Loucy (cell line): ENCODE results near the gene CCDC110.

Source experiments
- H2AFZ ChIP-seq: fragments of 200-600 bp; sonication (generic); 2 replicates; pipeline ENCODE4 v1.6.0; 2016; ENCODE audit warnings: antibody characterized with exemption, mild to moderate bottlenecking, low read length, moderate library complexity
- H3F3A ChIP-seq: fragments of 200-600 bp; 2 replicates; pipeline ENCODE4 v1.6.0; 2016; ENCODE audit warnings: antibody characterized with exemption, low read depth, mild to moderate bottlenecking
- H3K27me3 ChIP-seq: fragments of 200-600 bp; sonication (generic); 2 replicates; pipeline ENCODE4 v1.6.1; 2014; ENCODE audit warnings: low read length, mild to moderate bottlenecking; ENCODE audit not compliant: insufficient read depth, poor library complexity, severe bottlenecking
- H3K36me3 ChIP-seq: fragments of 200-600 bp; sonication (generic); 2 replicates; pipeline ENCODE4 v1.6.1; 2016; ENCODE audit warnings: low read length; ENCODE audit not compliant: insufficient read depth
- H3K4me1 ChIP-seq: fragments of 200-600 bp; sonication (generic); 2 replicates; pipeline ENCODE4 v1.5.1; 2014; ENCODE audit warnings: low read length, mild to moderate bottlenecking; ENCODE audit not compliant: insufficient read depth, poor library complexity, severe bottlenecking
- H3K4me2 ChIP-seq: fragments of 200-600 bp; sonication (generic); 2 replicates; pipeline ENCODE4 v1.6.0; 2014; ENCODE audit warnings: antibody characterized with exemption, low read length, low read depth, mild to moderate bottlenecking; ENCODE audit not compliant: poor library complexity, severe bottlenecking
- H3K4me3 ChIP-seq: fragments of 200-600 bp; sonication (generic); 2 replicates; pipeline ENCODE4 v1.5.1; 2014; ENCODE audit warnings: low read length, mild to moderate bottlenecking, mixed read lengths; ENCODE audit not compliant: poor library complexity, severe bottlenecking
- H3K79me2 ChIP-seq: fragments of 200-600 bp; sonication (generic); 2 replicates; pipeline ENCODE4 v1.6.1; 2014; ENCODE audit warnings: low read length; ENCODE audit not compliant: insufficient read depth
- H3K9ac ChIP-seq: fragments of 200-600 bp; sonication (generic); 2 replicates; pipeline ENCODE4 v1.6.0; 2014; ENCODE audit warnings: mild to moderate bottlenecking, low read depth, low read length, moderate library complexity; ENCODE audit not compliant: poor library complexity, severe bottlenecking
- H3K9me2 ChIP-seq: fragments of 200-600 bp; sonication (generic); replicated peaks from 2 replicates; pipeline ENCODE4 v1.6.1; 2016; ENCODE audit warnings: low read depth, low read length, mixed read lengths
- H3K9me3 ChIP-seq: fragments of 200-600 bp; sonication (generic); 2 replicates; pipeline ENCODE4 v1.6.1; 2014; ENCODE audit warnings: mild to moderate bottlenecking, antibody characterized with exemption, low read length, low read depth; ENCODE audit not compliant: insufficient read depth
- H4K20me1 ChIP-seq: fragments of 200-600 bp; sonication (generic); 2 replicates; pipeline ENCODE4 v1.6.0; 2014; ENCODE audit warnings: antibody characterized with exemption, low read length, mild to moderate bottlenecking; ENCODE audit not compliant: insufficient read depth, poor library complexity, severe bottlenecking
- CTCF ChIP-seq: fragments of 200-600 bp; sonication (generic); conservative IDR thresholded peaks from 2 replicates; pipeline ENCODE4 v1.5.1; 2014; ENCODE audit warnings: mild to moderate bottlenecking, antibody characterized with exemption, low read length
- EZH2phosphoT487 ChIP-seq: fragments of 200-600 bp; IDR thresholded peaks from 2 replicates; pipeline ENCODE4 v1.6.1; 2018; ENCODE audit warnings: antibody characterized with exemption, mild to moderate bottlenecking, moderate library complexity, borderline replicate concordance

Gene CCDC110

GRCh38 chr4:185508181-185508580 lies 36.6 kb upstream of the CCDC110 start:
- Histone ChIP-seq H3K27me3 (peaks cover 66% of the 10 kb centered on the region), H2AFZ (no peak overlapping the region), H3K4me2 (no peak overlapping the region), H3K9ac (no peak overlapping the region), H3K4me3 (no peak overlapping the region), H3K9me2 (no peaks in the 10 kb centered on the region), H4K20me1 (no peaks in the 10 kb centered on the region), H3K9me3 (no peaks in the 10 kb centered on the region), H3K79me2 (no peaks in the 10 kb centered on the region), H3K4me1 (no peaks in the 10 kb centered on the region), H3F3A (no peaks in the 10 kb centered on the region), H3K36me3 (no peaks in the 10 kb centered on the region)
- TF ChIP-seq CTCF, result no peak
- no peak for TF ChIP-seq EZH2phosphoT487

- Histone ChIP-seq H4K20me1 (no peaks in the 10 kb centered on the region), H3K4me1 (no peaks in the 10 kb centered on the region), H3K9me3 (no peaks in the 10 kb centered on the region), H2AFZ (no peak overlapping the region), H3K9ac (no peak overlapping the region), H3K27me3 (peaks cover 49% of the 10 kb centered on the region), H3K79me2 (no peaks in the 10 kb centered on the region), H3F3A (no peaks in the 10 kb centered on the region), H3K36me3 (no peaks in the 10 kb centered on the region), H3K4me2 (no peak overlapping the region), H3K4me3 (no peak overlapping the region), H3K9me2 (no peaks in the 10 kb centered on the region)
- no peak for TF ChIP-seq CTCF
- no peak for TF ChIP-seq EZH2phosphoT487
Observed at GRCh38 chr4:185506422-185506821, 34.9 kb upstream of the CCDC110 start.

- Histone ChIP-seq H3K9me2 (no peaks in the 10 kb centered on the region), H3K4me1 (no peaks in the 10 kb centered on the region), H3K36me3 (no peaks in the 10 kb centered on the region), H4K20me1 (no peaks in the 10 kb centered on the region), H2AFZ (no peak overlapping the region), H3K4me2 (no peak overlapping the region), H3K4me3 (no peak overlapping the region), H3K9ac (no peak overlapping the region), H3K27me3 (peaks cover 28% of the 10 kb centered on the region), H3K79me2 (no peaks in the 10 kb centered on the region), H3K9me3 (no peaks in the 10 kb centered on the region; the same call in 1 of the 2 replicates), H3F3A (no peaks in the 10 kb centered on the region)
- no peak for TF ChIP-seq EZH2phosphoT487
- no peak for TF ChIP-seq CTCF
Observed at GRCh38 chr4:185504098-185505047, 32.8 kb upstream of the CCDC110 start.
